ENCODE results near the gene DCAF4L1. TPM values are rescaled to one million over a fixed set of nuclear protein-coding genes. Genes with fewer than 3 reads are reported as not detected.

The DCAF4L1 gene
- total and polyA plus RNA-seq, 4 donors, result 0.11 to 0.53 (median 0.25) TPM

DNA sequence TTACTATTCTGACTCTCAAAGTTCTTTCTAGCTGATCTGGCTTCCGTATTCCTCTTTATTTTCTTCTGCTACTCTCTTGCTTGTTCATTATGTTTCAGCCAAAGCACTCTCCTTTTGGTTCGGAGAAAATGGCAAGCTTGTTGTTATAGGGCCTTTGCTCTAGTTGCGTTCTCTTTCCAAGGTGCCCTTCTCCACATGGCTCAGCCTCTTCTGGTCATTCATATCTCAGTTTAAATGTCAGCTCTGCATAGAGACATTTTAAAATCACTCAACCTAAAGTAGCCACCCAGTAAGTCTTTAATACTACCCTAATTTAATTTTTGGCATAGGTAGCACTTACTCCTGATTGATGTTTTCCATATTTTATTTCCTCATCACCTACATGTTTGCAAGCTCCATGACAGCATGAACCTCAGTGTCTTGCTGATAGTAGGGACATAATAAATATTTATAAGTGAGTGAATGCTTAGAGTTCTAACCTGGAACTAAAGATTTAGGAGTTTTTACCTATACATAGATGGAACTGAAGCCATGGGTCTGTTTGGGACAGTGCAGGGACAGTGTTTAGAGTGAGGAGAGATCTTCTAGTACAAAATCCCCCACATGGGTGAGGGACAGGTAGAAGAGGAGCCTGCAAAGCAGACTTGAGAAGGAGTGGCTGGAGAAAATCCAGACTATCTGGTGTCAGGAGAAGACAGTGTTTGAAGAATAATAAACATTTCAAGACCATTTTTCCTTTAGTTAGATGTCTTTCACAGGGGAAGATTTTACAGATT is 26.6 kb downstream of the DCAF4L1 start:
- H3K4me3 ChIP-seq (ENCODE audit: low read depth, low read length), result no peak overlapping the region
- no peaks in the 10 kb centered on the region for H3K9me3 ChIP-seq (ENCODE audit: control insufficient read depth, insufficient read depth, low read length)
- H3K27me3 ChIP-seq (ENCODE audit: control insufficient read depth, insufficient read depth, low read length), result no peaks in the 10 kb centered on the region
- no peak overlapping the region for H3K27ac ChIP-seq (ENCODE audit: low read depth, low read length)
- no peaks in the 10 kb centered on the region for H3K36me3 ChIP-seq (ENCODE audit: control insufficient read depth, insufficient read depth, low read length)
- no peak for DNase-seq (ENCODE audit: low read depth in 4 of 6, low spot score in 6 of 6)
- WGBS (ENCODE audit: insufficient coverage), result 96% methylated on average over 2 of the region's 3 CpGs
- H3K4me1 ChIP-seq (ENCODE audit: control insufficient read depth, insufficient read depth, low read length), result no peaks in the 10 kb centered on the region

DNA sequence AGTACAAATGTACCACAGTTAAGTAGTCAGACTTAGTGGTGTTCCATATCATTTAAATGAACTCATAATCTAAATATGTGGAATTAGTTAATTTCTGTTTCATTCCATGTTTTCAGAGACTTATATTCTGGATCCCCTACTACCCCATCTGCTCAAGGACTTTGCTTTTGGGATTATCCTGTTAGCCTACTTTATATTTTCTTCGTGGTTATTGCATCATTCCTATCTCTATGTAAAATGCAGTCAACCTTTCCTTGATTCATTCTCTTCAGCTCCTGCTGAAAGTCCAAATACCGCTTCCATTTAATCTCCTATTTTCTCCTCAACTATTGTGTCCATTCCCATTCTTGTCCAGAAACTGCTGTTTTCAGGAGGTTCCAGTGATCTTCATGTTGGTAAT is 33.9 kb downstream of the DCAF4L1 start:
- Histone ChIP-seq H3K4me1 (ENCODE audit: control insufficient read depth, insufficient read depth, low read length) (no peaks in the 10 kb centered on the region), H3K27me3 (ENCODE audit: control insufficient read depth, insufficient read depth, low read length) (no peaks in the 10 kb centered on the region), H3K4me3 (ENCODE audit: low read depth, low read length) (no peak overlapping the region), H3K9me3 (ENCODE audit: control insufficient read depth, insufficient read depth, low read length) (no peaks in the 10 kb centered on the region), H3K36me3 (ENCODE audit: control insufficient read depth, insufficient read depth, low read length) (no peaks in the 10 kb centered on the region), H3K27ac (ENCODE audit: low read depth, low read length) (no peak overlapping the region)
- no peak for DNase-seq (ENCODE audit: low read depth in 4 of 6, low spot score in 6 of 6)
- 100% methylated on average over 2 of the region's 2 CpGs for WGBS (ENCODE audit: insufficient coverage)

DNA sequence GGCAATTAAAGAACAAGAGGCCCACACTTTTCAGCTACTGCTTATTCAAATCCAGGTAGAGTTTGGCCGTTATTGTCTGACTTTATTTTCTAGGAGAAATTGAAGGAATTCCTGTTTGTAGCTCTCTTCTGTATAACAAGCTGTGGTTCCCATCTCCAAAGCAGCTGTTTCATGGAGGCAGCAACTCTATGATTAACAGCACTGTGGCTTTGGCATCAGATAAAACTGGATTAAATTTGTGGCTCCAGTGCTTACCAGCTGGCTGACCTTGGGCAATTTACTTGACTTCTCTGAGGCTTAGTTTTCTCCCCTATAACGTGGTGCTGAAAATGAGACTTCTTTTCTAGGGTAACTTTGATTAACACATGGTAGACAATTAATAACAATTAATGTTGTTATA is 36.9 kb downstream of the DCAF4L1 start:
- Histone ChIP-seq H3K27ac (ENCODE audit: low read depth, low read length) (no peak overlapping the region), H3K4me1 (ENCODE audit: control insufficient read depth, insufficient read depth, low read length) (no peaks in the 10 kb centered on the region), H3K36me3 (ENCODE audit: control insufficient read depth, insufficient read depth, low read length) (peaks cover 2% of the 10 kb centered on the region), H3K27me3 (ENCODE audit: control insufficient read depth, insufficient read depth, low read length) (no peaks in the 10 kb centered on the region), H3K4me3 (ENCODE audit: low read depth, low read length) (no peak overlapping the region), H3K9me3 (ENCODE audit: control insufficient read depth, insufficient read depth, low read length) (no peaks in the 10 kb centered on the region)
- DNase-seq (ENCODE audit: low read depth in 4 of 6, low spot score in 6 of 6), result no peak
- no CpG with 5 or more reads among the region's 2 CpGs for WGBS (ENCODE audit: insufficient coverage)

Other genes starting within 250 kb of the DCAF4L1 start
- under 1 TPM; 0.10 to 0.11 TPM for gene PHOX2B, start 233.0 kb upstream of the DCAF4L1 start, total RNA-seq
- under 1 TPM; 0.12 to 0.27 TPM for gene PHOX2B, start 233.0 kb upstream of the DCAF4L1 start, polyA plus RNA-seq (ENCODE audit: insufficient read length in 2 of 2)
- gene TMEM33, start 46.3 kb upstream of the DCAF4L1 start, total RNA-seq, result 10 to 100 TPM; 39.6 to 74.9 TPM
- 10 to 100 TPM; 31.3 to 41.7 TPM for gene TMEM33, start 46.3 kb upstream of the DCAF4L1 start, polyA plus RNA-seq (ENCODE audit: insufficient read length in 2 of 2)
- 10 to 100 TPM; 90.2 to 98.7 TPM for gene SLC30A9, start 8.8 kb downstream of the DCAF4L1 start, total RNA-seq
- 100 to 1,000 TPM in 1 of 2 donors, 10 to 100 TPM in 1; 86.0 to 103 TPM for gene SLC30A9, start 8.8 kb downstream of the DCAF4L1 start, polyA plus RNA-seq (ENCODE audit: insufficient read length in 2 of 2)
- gene BEND4, start 170.9 kb downstream of the DCAF4L1 start, total RNA-seq, result 1 to 10 TPM; 1.4 to 5.0 TPM
- 1 to 10 TPM; 2.8 to 3.6 TPM for gene BEND4, start 170.9 kb downstream of the DCAF4L1 start, polyA plus RNA-seq (ENCODE audit: insufficient read length in 2 of 2)